HepG2 (cell line): Measurements from ENCODE around the gene HS6ST2. TPM values are rescaled to one million over a fixed set of nuclear protein-coding genes. Genes with fewer than 3 reads are reported as not detected.

Experiments used
- ATAC-seq: fragments of 200-7000 bp; cut with Tn5 transposase; 3 replicates; pipeline ENCODE4 v1.9.1; 2020; ENCODE audit warnings: mild to moderate bottlenecking, moderate library complexity
- BruUV-seq: library from RNA; stranded (reverse); fragments of 400-500 nt; replicated peaks from 2 replicates; lab custom pipeline; 2021; lab: Mats Ljungman, UMichigan
- CTCF ChIA-PET: fragments of 300-600 bp; formaldehyde crosslinking; extraction: SDS; loops from one replicate; lab custom pipeline; 2021; ENCODE audit warnings: low total read pairs, inconsistent platforms, low intra/inter-chr PET ratio; lab: Yijun Ruan, JAX
- POLR2A ChIA-PET: fragments of 350-600 bp; sonication (Branson Sonifier 250); formaldehyde crosslinking; loops from one replicate; lab custom pipeline; 2020; ENCODE audit warnings: antibody characterized with exemption, inconsistent platforms; lab: Yijun Ruan, JAX
- DNase-seq: peaks from one replicate; pipeline ENCODE4 v3.0.0-alpha.2; 2015; ENCODE audit warnings: low spot score
- FAIRE-seq: peaks from 3 replicates; lab custom pipeline; 2011; peaks lifted over from hg19 to GRCh38; lab: Jason Lieb, UNC
- H2AFZ ChIP-seq: one replicate; pipeline ENCODE4 v1.6.1; 2011; ENCODE audit warnings: low read length, inconsistent platforms
- H3K27ac ChIP-seq: fragments of 300-600 bp; 3 replicates; pipeline ENCODE4 v1.8.0; 2011; ENCODE audit warnings: mixed run types, mild to moderate bottlenecking, mixed read lengths, low read length, inconsistent platforms; ENCODE audit not compliant: insufficient read depth; ENCODE audit errors: extremely low read length
- H3K27me3 ChIP-seq, 2 experiments: fragments of 200-600 bp in 1 of 2; 2 replicates in 1 of 2; 3 replicates in 1 of 2; pipeline versions ENCODE4 v1.6.0 to v1.8.0; 2011; ENCODE audit warnings: low read length in 2 of 2, mild to moderate bottlenecking in 2 of 2, moderate library complexity in 2 of 2, inconsistent platforms in 1 of 2; ENCODE audit not compliant: insufficient read depth in 2 of 2, control insufficient read depth in 1 of 2
- H3K36me3 ChIP-seq, 2 experiments: fragments of 200-600 bp in 1 of 2; replicated peaks in 1 of 2; 2 replicates in 1 of 2; 3 replicates in 1 of 2; pipeline versions ENCODE4 v1.5.1 to v1.8.0; 2011; ENCODE audit warnings: low read length in 2 of 2, inconsistent platforms in 1 of 2; ENCODE audit not compliant: insufficient read depth in 2 of 2, control insufficient read depth in 1 of 2
- H3K4me1 ChIP-seq: 2 replicates; pipeline ENCODE4 v1.5.1; 2012; ENCODE audit warnings: low read length, inconsistent platforms; ENCODE audit not compliant: insufficient read depth
- H3K4me2 ChIP-seq: 2 replicates; pipeline ENCODE4 v1.6.0; 2011; ENCODE audit warnings: low read depth, low read length, inconsistent platforms
- H3K4me3 ChIP-seq, 3 experiments: fragments of 200-600 bp in 1 of 3; sonication (generic), shearing (Covaris generic) in 1 of 3; replicated peaks in 1 of 3; 2 replicates each; pipeline ENCODE4 v1.5.1; 2011 to 2016; ENCODE audit warnings: low read length in 3 of 3, inconsistent platforms in 2 of 3, low read depth in 2 of 3, mild to moderate bottlenecking in 2 of 3, control low read depth in 1 of 3, mixed read lengths in 1 of 3; ENCODE audit not compliant: insufficient read depth in 1 of 3
- H3K79me2 ChIP-seq: one replicate; pipeline ENCODE4 v1.6.1; 2011; ENCODE audit warnings: low read length, inconsistent platforms; ENCODE audit not compliant: insufficient read depth
- H3K9ac ChIP-seq: 2 replicates; pipeline ENCODE4 v1.6.0; 2011; ENCODE audit warnings: mild to moderate bottlenecking, low read depth, low read length, inconsistent platforms; ENCODE audit not compliant: insufficient read depth
- H3K9me3 ChIP-seq: 2 replicates; pipeline ENCODE4 v1.5.1; 2012; ENCODE audit warnings: mild to moderate bottlenecking, low read length
- H4K20me1 ChIP-seq: 2 replicates; pipeline ENCODE4 v1.6.0; 2011; ENCODE audit warnings: inconsistent platforms, mild to moderate bottlenecking, low read length, moderate library complexity; ENCODE audit not compliant: insufficient read depth
- AGO1 ChIP-seq: fragments of 200-400 bp; formaldehyde crosslinking; IDR thresholded peaks from 2 replicates; pipeline ENCODE4 v1.6.1; 2017; ENCODE audit warnings: mild to moderate bottlenecking, low read depth, low read length, moderate library complexity; ENCODE audit not compliant: poor library complexity, severe bottlenecking
- ELF4 ChIP-seq: sonication (generic); formaldehyde crosslinking; IDR thresholded peaks from 2 replicates; pipeline ENCODE4 v1.5.0; 2020; ENCODE audit warnings: missing genetic modification reagents, mild to moderate bottlenecking, moderate library complexity, borderline replicate concordance
- FIP1L1 ChIP-seq: fragments of 200-400 bp; formaldehyde crosslinking; IDR thresholded peaks from 2 replicates; pipeline ENCODE4 v1.6.1; 2018; ENCODE audit warnings: low read depth, mild to moderate bottlenecking, low read length, moderate library complexity, borderline replicate concordance; ENCODE audit not compliant: insufficient read depth
- PHF21A ChIP-seq: sonication (generic); formaldehyde crosslinking; IDR thresholded peaks from 2 replicates; pipeline ENCODE4 v1.5.0; 2020; ENCODE audit warnings: mild to moderate bottlenecking, missing genetic modification reagents
- ZBTB8A ChIP-seq: sonication (generic); formaldehyde crosslinking; IDR thresholded peaks from 2 replicates; pipeline ENCODE4 v1.4.0; 2020; ENCODE audit warnings: mild to moderate bottlenecking, low read depth, missing genetic modification reagents, borderline replicate concordance
- ZNF33B ChIP-seq: sonication (generic); formaldehyde crosslinking; IDR thresholded peaks from 2 replicates; pipeline ENCODE4 v1.5.1; 2020; ENCODE audit warnings: mild to moderate bottlenecking, missing genetic modification reagents
- ZNF609 ChIP-seq: sonication (generic); formaldehyde crosslinking; IDR thresholded peaks from 2 replicates; pipeline ENCODE4 v1.4.0; 2020; ENCODE audit warnings: mild to moderate bottlenecking, missing genetic modification reagents, borderline replicate concordance
- WGBS: methylation state at CpG from one replicate; pipeline ENCODE4 v1.1.6; 2017; ENCODE audit warnings: low lambda C conversion rate; 5-methylcytosine and 5-hydroxymethylcytosine counted together
- in situ Hi-C: cut with HindIII; loops from 2 replicates; pipeline ENCODE4 v1.10.0; 2017; ENCODE audit warnings: low pct_unique_long_range_greater_than_20kb; ENCODE audit not compliant: extremely low pct_ligation_motif_present
- intact Hi-C: fragments of 100-400 bp; cut with micrococcal nuclease; formaldehyde crosslinking; loops from one replicate; pipeline ENCODE4 v1.10.0; 2022; ENCODE audit not compliant: unreplicated experiment
- polyA plus RNA-seq, 8 experiments: library from polyadenylated mRNA; depleted of rRNA in 3 of 8; stranded (reverse) in 7 of 8; unstranded in 1 of 8; fragments of >200 nt; fragmentation: Illumina TruSeq in 4 of 8; extraction: Trizol in 4 of 8; gene quantifications; 2 replicates each; pipeline versions ENCODE4 v1.2.1 to v1.2.3, GENCODE V29; 2011 to 2016; ENCODE audit warnings: low read depth in 4 of 8, missing spikeins in 1 of 8, mixed read lengths in 1 of 8; ENCODE audit not compliant: insufficient read depth in 1 of 8
- total RNA-seq, 5 experiments: library from RNA; depleted of rRNA; stranded (reverse); fragments of >200 nt; fragmentation: Illumina TruSeq; extraction: Trizol; gene quantifications; 2 replicates each; pipeline ENCODE4 v1.2.3, GENCODE V29; 2016; ENCODE audit warnings: low read depth in 1 of 5
- TF ChIP-seq, protein P1 (sequence below): sonication (generic); formaldehyde crosslinking; IDR thresholded peaks from 2 replicates; pipeline ENCODE4 v1.4.0; 2020; ENCODE audit warnings: missing genetic modification reagents, borderline replicate concordance
- TF ChIP-seq, protein P2 (sequence below): sonication (generic); formaldehyde crosslinking; IDR thresholded peaks from 2 replicates; pipeline ENCODE4 v1.4.0; 2020; ENCODE audit warnings: mild to moderate bottlenecking, missing genetic modification reagents

Gene HS6ST2
- total and polyA plus RNA-seq, 2 of the 13 experiments (the other 11 are each of a cell fraction or from before 2014, with no cell fraction given), result 0.05 TPM; not detected in 1

GRCh38 chrX:132831336-132831973 is 127.0 kb downstream of the HS6ST2 start:
- Histone ChIP-seq H3K79me2 (no peaks in the 10 kb centered on the region), H3K9ac (no peak overlapping the region), H3K4me3 (no peak overlapping the region), H3K27me3 (no peaks in the 10 kb centered on the region), H3K9me3 (no peaks in the 10 kb centered on the region), H3K27ac (no peak overlapping the region), H3K4me2 (no peak overlapping the region), H2AFZ (no peak overlapping the region), H4K20me1 (no peaks in the 10 kb centered on the region), H3K36me3 (no peaks in the 10 kb centered on the region), H3K4me1 (no peaks in the 10 kb centered on the region)
- ChIA-PET CTCF (no interaction called here), POLR2A (no interaction called here)
- intact Hi-C loops, result no loop called here
- BruUV-seq, result no TSS peak
- FAIRE-seq (no peak), ATAC-seq (no peak), DNase-seq (no peak)
- 38% methylated on average over 7 of the region's 8 CpGs for WGBS
- in situ Hi-C loops, result no loop called here
- TF ChIP-seq ZNF609 (CRISPR knock-in tag), result no peak
- TF ChIP-seq, protein P1, sequence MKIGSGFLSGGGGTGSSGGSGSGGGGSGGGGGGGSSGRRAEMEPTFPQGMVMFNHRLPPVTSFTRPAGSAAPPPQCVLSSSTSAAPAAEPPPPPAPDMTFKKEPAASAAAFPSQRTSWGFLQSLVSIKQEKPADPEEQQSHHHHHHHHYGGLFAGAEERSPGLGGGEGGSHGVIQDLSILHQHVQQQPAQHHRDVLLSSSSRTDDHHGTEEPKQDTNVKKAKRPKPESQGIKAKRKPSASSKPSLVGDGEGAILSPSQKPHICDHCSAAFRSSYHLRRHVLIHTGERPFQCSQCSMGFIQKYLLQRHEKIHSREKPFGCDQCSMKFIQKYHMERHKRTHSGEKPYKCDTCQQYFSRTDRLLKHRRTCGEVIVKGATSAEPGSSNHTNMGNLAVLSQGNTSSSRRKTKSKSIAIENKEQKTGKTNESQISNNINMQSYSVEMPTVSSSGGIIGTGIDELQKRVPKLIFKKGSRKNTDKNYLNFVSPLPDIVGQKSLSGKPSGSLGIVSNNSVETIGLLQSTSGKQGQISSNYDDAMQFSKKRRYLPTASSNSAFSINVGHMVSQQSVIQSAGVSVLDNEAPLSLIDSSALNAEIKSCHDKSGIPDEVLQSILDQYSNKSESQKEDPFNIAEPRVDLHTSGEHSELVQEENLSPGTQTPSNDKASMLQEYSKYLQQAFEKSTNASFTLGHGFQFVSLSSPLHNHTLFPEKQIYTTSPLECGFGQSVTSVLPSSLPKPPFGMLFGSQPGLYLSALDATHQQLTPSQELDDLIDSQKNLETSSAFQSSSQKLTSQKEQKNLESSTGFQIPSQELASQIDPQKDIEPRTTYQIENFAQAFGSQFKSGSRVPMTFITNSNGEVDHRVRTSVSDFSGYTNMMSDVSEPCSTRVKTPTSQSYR, result no peak
- no peak for TF ChIP-seq PHF21A (CRISPR knock-in tag)
- no peak for TF ChIP-seq ELF4
- TF ChIP-seq ZBTB8A (CRISPR knock-in tag), result no peak
- TF ChIP-seq FIP1L1, result no peak
- TF ChIP-seq AGO1, result no peak
- TF ChIP-seq, protein P2, sequence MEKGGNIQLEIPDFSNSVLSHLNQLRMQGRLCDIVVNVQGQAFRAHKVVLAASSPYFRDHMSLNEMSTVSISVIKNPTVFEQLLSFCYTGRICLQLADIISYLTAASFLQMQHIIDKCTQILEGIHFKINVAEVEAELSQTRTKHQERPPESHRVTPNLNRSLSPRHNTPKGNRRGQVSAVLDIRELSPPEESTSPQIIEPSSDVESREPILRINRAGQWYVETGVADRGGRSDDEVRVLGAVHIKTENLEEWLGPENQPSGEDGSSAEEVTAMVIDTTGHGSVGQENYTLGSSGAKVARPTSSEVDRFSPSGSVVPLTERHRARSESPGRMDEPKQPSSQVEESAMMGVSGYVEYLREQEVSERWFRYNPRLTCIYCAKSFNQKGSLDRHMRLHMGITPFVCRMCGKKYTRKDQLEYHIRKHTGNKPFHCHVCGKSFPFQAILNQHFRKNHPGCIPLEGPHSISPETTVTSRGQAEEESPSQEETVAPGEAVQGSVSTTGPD (CRISPR knock-in tag), result no peak
- TF ChIP-seq ZNF33B, result no peak
